Measurements from ENCODE around the gene GID4.
"Not testable (repeated sequence)": the region's sequence is repeated elsewhere in the genome, so short reads cannot be mapped to it uniquely, and the experiment has no call there.

The GID4 gene

DNA sequence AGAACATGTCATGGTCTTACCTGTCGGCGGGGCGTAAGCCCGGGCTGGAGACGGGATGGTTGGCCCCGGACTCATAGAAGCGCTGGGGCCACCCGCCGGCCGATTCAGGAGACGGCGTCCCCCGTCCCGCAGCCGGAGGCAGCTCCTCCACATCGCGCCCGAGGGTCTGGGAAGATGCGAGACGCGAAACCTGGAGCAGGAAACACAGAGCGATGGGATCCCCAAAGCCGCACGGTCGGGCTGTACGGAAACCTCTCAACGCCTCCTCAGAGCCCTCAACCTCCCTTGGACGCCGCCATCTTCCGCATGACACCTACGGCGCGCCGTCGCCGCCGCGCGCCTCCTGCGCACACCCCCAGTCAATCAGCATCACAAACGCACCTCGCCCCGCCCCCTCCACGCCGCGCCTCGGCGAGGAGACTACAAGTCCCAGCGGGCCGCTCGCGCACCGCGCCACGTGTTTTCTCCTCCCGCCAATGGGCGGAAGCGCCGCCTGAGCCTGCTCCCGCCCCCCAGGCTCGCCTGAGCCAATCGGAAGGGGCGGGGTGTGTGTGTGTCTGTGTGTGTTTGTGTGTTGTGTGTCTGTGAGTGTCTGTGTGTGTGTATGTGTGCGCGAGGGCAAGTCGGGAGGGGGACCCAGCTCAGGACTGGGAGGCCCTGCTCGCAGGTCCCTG lies at the start of gene GID4, which contains the start of gene ATPAF2:
Gene GID4 (plus strand): TSS at position 548 of the 674 bp plus-strand sequence. CDS start 57 bp downstream, at position 605.
Gene ATPAF2 (minus strand): TSS at position 308 of the 674 bp plus-strand sequence. CDS start 155 bp downstream, at position 153.
- peak within 1 kb of the TSS; percentile 82 to 94 for H3K4me3 ChIP-seq (ENCODE audit: low read depth in 1 of 2, low read length in 2 of 2)
- H3K27me3 ChIP-seq (ENCODE audit: low read depth, low read length): no peaks in the 10 kb centered on the region
- no peaks in the 10 kb centered on the region for H3K9me3 ChIP-seq (ENCODE audit: control insufficient read depth in 1 of 2, low read length in 2 of 2)
- H3K4me1 ChIP-seq (ENCODE audit: control insufficient read depth in 1 of 2, insufficient read depth in 2 of 2, low read length in 2 of 2): peaks cover 21 to 31% of the 10 kb centered on the region in 2 donors
- peak within 1 kb of the TSS; percentile 48 for H3K27ac ChIP-seq (ENCODE audit: low read length)
- no peaks in the 10 kb centered on the region for H3K36me3 ChIP-seq (ENCODE audit: control insufficient read depth in 1 of 2, insufficient read depth in 2 of 2, low read length in 2 of 2)

GRCh38 chr17:17989618-17990017 lies 49.6 kb upstream of the GID4 start:
- no peaks in the 10 kb centered on the region for H3K9me3 ChIP-seq (ENCODE audit: control insufficient read depth in 1 of 2, low read length in 2 of 2)
- no peaks in the 10 kb centered on the region for H3K4me1 ChIP-seq (ENCODE audit: control insufficient read depth in 1 of 2, insufficient read depth in 2 of 2, low read length in 2 of 2)
- no peaks in the 10 kb centered on the region for H3K27me3 ChIP-seq (ENCODE audit: low read depth, low read length)
- H3K27ac ChIP-seq (ENCODE audit: low read length): no peak overlapping the region
- H3K36me3 ChIP-seq (ENCODE audit: control insufficient read depth in 1 of 2, insufficient read depth in 2 of 2, low read length in 2 of 2): no peaks in the 10 kb centered on the region
- H3K4me3 ChIP-seq (ENCODE audit: low read depth in 1 of 2, low read length in 2 of 2): no peak overlapping the region

DNA sequence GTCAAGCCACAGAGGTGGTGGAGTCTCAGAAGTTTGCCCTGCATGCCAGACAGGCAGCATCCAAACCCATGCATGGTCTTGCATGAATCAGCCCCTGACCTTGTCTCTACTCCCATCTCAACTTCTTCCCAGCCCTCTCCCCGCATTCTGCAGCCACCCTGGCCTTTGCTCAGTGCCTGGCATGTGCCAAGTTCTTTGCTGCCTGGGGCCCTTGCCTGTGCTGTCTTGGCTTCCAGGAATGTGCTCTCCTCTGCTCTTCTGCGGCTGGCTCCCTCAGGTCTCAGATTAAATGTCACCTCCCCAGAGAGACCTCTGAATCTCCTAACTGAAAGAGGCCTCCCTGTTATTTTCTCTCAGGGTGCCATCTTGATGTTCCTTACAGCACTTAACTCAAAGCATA lies 48.9 kb upstream of the GID4 start:
- H3K36me3 ChIP-seq (ENCODE audit: control insufficient read depth in 1 of 2, insufficient read depth in 2 of 2, low read length in 2 of 2): no peaks in the 10 kb centered on the region
- no peaks in the 10 kb centered on the region for H3K4me1 ChIP-seq (ENCODE audit: control insufficient read depth in 1 of 2, insufficient read depth in 2 of 2, low read length in 2 of 2)
- H3K9me3 ChIP-seq (ENCODE audit: control insufficient read depth in 1 of 2, low read length in 2 of 2): no peaks in the 10 kb centered on the region
- H3K4me3 ChIP-seq (ENCODE audit: low read depth in 1 of 2, low read length in 2 of 2): no peak overlapping the region
- no peaks in the 10 kb centered on the region for H3K27me3 ChIP-seq (ENCODE audit: low read depth, low read length)
- H3K27ac ChIP-seq (ENCODE audit: low read length): no peak overlapping the region

- H3K4me1 ChIP-seq (ENCODE audit: control insufficient read depth in 1 of 2, insufficient read depth in 2 of 2, low read length in 2 of 2): no peaks in the 10 kb centered on the region
- no peaks in the 10 kb centered on the region for H3K9me3 ChIP-seq (ENCODE audit: control insufficient read depth in 1 of 2, low read length in 2 of 2)
- H3K4me3 ChIP-seq (ENCODE audit: low read depth in 1 of 2, low read length in 2 of 2): no peak overlapping the region
- H3K27ac ChIP-seq (ENCODE audit: low read length): no peak overlapping the region
- no peaks in the 10 kb centered on the region for H3K27me3 ChIP-seq (ENCODE audit: low read depth, low read length)
- no peaks in the 10 kb centered on the region for H3K36me3 ChIP-seq (ENCODE audit: control insufficient read depth in 1 of 2, insufficient read depth in 2 of 2, low read length in 2 of 2)
Observed at GRCh38 chr17:17993366-17993765, 45.8 kb upstream of the GID4 start.

GRCh38 chr17:17993852-17994251 lies 45.4 kb upstream of the GID4 start:
- no peak overlapping the region for H3K27ac ChIP-seq (ENCODE audit: low read length)
- no peaks in the 10 kb centered on the region for H3K27me3 ChIP-seq (ENCODE audit: low read depth, low read length)
- no peaks in the 10 kb centered on the region for H3K36me3 ChIP-seq (ENCODE audit: control insufficient read depth in 1 of 2, insufficient read depth in 2 of 2, low read length in 2 of 2)
- no peaks in the 10 kb centered on the region for H3K9me3 ChIP-seq (ENCODE audit: control insufficient read depth in 1 of 2, low read length in 2 of 2)
- H3K4me1 ChIP-seq (ENCODE audit: control insufficient read depth in 1 of 2, insufficient read depth in 2 of 2, low read length in 2 of 2): no peaks in the 10 kb centered on the region
- H3K4me3 ChIP-seq (ENCODE audit: low read depth in 1 of 2, low read length in 2 of 2): no peak overlapping the region

DNA sequence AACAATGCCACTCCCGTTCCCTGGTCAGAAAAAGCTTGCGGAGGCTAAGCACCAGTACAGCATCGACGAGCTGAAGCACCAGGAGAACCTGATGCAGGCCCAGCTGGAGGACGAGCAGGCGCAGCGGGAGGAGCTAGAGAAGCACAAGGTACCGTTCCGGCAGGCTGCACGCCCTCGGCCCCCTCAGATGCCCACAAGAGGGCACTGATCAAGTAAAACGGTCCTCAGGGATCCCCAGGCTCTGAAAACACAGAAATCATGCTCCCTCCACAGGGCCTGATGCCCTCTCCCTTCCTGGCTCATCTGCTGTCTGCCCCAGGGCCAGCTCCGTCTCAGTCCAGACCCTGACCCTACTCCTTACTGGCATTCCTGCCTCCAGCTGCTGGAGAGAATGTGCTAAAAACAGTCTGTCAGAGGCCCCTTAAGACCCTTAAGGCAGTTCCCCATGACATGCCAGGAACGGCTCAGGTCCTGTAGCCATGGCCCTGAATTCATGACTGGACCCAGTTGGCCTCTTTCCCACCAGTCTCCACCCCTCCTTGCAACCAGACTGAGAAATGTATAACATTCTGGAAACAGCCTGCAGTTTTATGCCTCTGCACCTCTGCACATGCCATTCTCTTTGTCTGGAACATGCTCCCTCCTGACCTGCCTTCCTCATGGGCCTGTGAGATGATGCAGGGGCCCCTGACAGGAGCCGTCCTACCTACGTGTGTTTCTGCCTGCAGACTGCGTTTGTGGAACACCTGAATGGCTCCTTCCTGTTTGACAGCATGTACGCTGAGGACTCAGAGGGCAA lies 44.7 kb upstream of the GID4 start:
- Histone ChIP-seq H3K27me3 (ENCODE audit: low read depth, low read length) (no peaks in the 10 kb centered on the region), H3K27ac (ENCODE audit: low read length) (no peak overlapping the region), H3K4me3 (ENCODE audit: low read depth in 1 of 2, low read length in 2 of 2) (no peak overlapping the region), H3K36me3 (ENCODE audit: control insufficient read depth in 1 of 2, insufficient read depth in 2 of 2, low read length in 2 of 2) (no peaks in the 10 kb centered on the region), H3K4me1 (ENCODE audit: control insufficient read depth in 1 of 2, insufficient read depth in 2 of 2, low read length in 2 of 2) (no peaks in the 10 kb centered on the region), H3K9me3 (ENCODE audit: control insufficient read depth in 1 of 2, low read length in 2 of 2) (no peaks in the 10 kb centered on the region)

GRCh38 chr17:17995887-17996286 lies 43.3 kb upstream of the GID4 start:
- H3K4me3 ChIP-seq (ENCODE audit: low read depth in 1 of 2, low read length in 2 of 2); H3K36me3 ChIP-seq (ENCODE audit: control insufficient read depth in 1 of 2, insufficient read depth in 2 of 2, low read length in 2 of 2); H3K27ac ChIP-seq (ENCODE audit: low read length); H3K27me3 ChIP-seq (ENCODE audit: low read depth, low read length); H3K9me3 ChIP-seq (ENCODE audit: control insufficient read depth in 1 of 2, low read length in 2 of 2); H3K4me1 ChIP-seq (ENCODE audit: control insufficient read depth in 1 of 2, insufficient read depth in 2 of 2, low read length in 2 of 2): not testable (repeated sequence)

GRCh38 chr17:17998934-17999333 lies 40.3 kb upstream of the GID4 start:
- Histone ChIP-seq H3K9me3 (ENCODE audit: control insufficient read depth in 1 of 2, low read length in 2 of 2) (no peaks in the 10 kb centered on the region), H3K27me3 (ENCODE audit: low read depth, low read length) (no peaks in the 10 kb centered on the region), H3K4me3 (ENCODE audit: low read depth in 1 of 2, low read length in 2 of 2) (no peak overlapping the region), H3K27ac (ENCODE audit: low read length) (no peak overlapping the region), H3K36me3 (ENCODE audit: control insufficient read depth in 1 of 2, insufficient read depth in 2 of 2, low read length in 2 of 2) (no peaks in the 10 kb centered on the region), H3K4me1 (ENCODE audit: control insufficient read depth in 1 of 2, insufficient read depth in 2 of 2, low read length in 2 of 2) (no peaks in the 10 kb centered on the region)

DNA sequence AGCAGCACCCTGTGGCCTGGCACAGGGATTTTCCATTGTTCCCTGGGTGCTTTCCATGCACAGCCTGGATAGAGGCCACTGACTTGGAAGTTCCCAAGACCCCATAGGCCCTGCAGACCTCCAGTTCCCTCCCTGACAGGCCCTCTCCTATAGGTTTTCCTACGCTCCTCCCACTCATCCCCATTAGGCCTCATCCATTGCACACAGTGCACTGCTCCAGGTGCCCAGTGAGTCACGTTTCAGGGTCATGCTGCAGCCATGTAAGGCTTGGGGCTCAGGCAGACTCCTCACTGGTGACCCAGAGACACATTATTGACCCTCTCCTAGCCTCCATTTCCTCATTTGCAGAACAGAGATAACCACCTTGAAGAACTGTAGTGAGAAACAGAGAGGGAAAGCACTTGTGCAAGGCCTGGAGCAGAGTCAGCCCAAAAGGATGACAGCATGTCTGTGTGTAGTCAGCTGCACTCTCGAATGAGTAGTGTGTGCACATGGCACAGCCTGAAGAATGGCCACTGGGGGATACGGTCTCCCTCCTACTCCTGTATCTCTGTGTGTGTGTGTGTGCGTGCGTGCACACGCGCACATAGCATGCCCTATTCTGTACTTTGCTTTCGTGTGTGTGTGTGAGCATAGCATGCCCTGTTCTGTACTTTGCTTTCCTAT lies 39.7 kb upstream of the GID4 start:
- no peaks in the 10 kb centered on the region for H3K36me3 ChIP-seq (ENCODE audit: control insufficient read depth in 1 of 2, insufficient read depth in 2 of 2, low read length in 2 of 2)
- H3K27ac ChIP-seq (ENCODE audit: low read length): no peak overlapping the region
- H3K9me3 ChIP-seq (ENCODE audit: control insufficient read depth in 1 of 2, low read length in 2 of 2): no peaks in the 10 kb centered on the region
- H3K4me1 ChIP-seq (ENCODE audit: control insufficient read depth in 1 of 2, insufficient read depth in 2 of 2, low read length in 2 of 2): no peaks in the 10 kb centered on the region
- no peak overlapping the region for H3K4me3 ChIP-seq (ENCODE audit: low read depth in 1 of 2, low read length in 2 of 2)
- H3K27me3 ChIP-seq (ENCODE audit: low read depth, low read length): no peaks in the 10 kb centered on the region

DNA sequence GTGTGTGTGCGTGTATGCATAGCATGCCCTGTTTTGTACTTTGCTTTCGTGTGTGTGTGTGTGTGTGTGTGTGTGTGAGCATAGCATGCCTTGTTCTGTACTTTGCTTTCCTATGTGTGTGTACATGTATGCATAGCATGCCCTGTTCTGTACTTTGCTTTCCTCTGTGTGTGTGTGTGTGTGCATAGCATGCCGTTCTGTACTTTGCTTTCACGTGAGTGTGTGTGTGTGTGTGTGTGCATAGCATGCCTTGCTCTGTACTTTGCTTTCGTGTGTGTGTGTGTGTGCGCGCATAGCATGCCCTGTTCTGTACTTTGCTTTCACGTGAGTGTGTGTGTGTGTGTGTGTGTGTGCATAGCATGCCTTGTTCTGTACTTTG lies 39.2 kb upstream of the GID4 start:
- Histone ChIP-seq H3K27ac (ENCODE audit: low read length) (no peak overlapping the region), H3K4me1 (ENCODE audit: control insufficient read depth in 1 of 2, insufficient read depth in 2 of 2, low read length in 2 of 2) (no peaks in the 10 kb centered on the region), H3K27me3 (ENCODE audit: low read depth, low read length) (no peaks in the 10 kb centered on the region), H3K9me3 (ENCODE audit: control insufficient read depth in 1 of 2, low read length in 2 of 2) (no peaks in the 10 kb centered on the region), H3K4me3 (ENCODE audit: low read depth in 1 of 2, low read length in 2 of 2) (no peak overlapping the region), H3K36me3 (ENCODE audit: control insufficient read depth in 1 of 2, insufficient read depth in 2 of 2, low read length in 2 of 2) (no peaks in the 10 kb centered on the region)

- no peak overlapping the region for H3K27ac ChIP-seq (ENCODE audit: low read length)
- peaks cover 0 to 9% of the 10 kb centered on the region in 2 donors for H3K36me3 ChIP-seq (ENCODE audit: control insufficient read depth in 1 of 2, insufficient read depth in 2 of 2, low read length in 2 of 2)
- no peak overlapping the region for H3K4me3 ChIP-seq (ENCODE audit: low read depth in 1 of 2, low read length in 2 of 2)
Observed at GRCh38 chr17:18002171-18002570, 37.0 kb upstream of the GID4 start.

More at GRCh38 chr17:18002171-18002570, 37.0 kb upstream of the GID4 start:
- Histone ChIP-seq H3K4me1 (ENCODE audit: control insufficient read depth in 1 of 2, insufficient read depth in 2 of 2, low read length in 2 of 2) (no peaks in the 10 kb centered on the region), H3K27me3 (ENCODE audit: low read depth, low read length) (no peaks in the 10 kb centered on the region), H3K9me3 (ENCODE audit: control insufficient read depth in 1 of 2, low read length in 2 of 2) (no peaks in the 10 kb centered on the region)
